Thoracic aorta (tissue), 2 donors: ENCODE measurements around the gene ACAT2. TPM values are rescaled to one million over a fixed set of nuclear protein-coding genes. Genes with fewer than 3 reads are reported as not detected.
"Not testable (repeated sequence)": the region's sequence is repeated elsewhere in the genome, so short reads cannot be mapped to it uniquely, and the experiment has no call there.

Source experiments
- ATAC-seq: fragments of 150-250 bp; one replicate; pipeline ENCODE4 v1.8.0; 2017; ENCODE audit warnings: low read depth; ENCODE audit not compliant: insufficient number of reproducible peaks, low FRiP score
- DNase-seq: peaks from one replicate; pipeline ENCODE4 v3.0.0-alpha.2; 2020; ENCODE audit warnings: low spot score
- H3K27ac ChIP-seq, 2 donors: fragments of 200-600 bp; sonication (generic); 1 replicate in 1 of 2; 2 replicates in 1 of 2; pipeline ENCODE4 v1.5.1; 2016; ENCODE audit warnings: mild to moderate bottlenecking in 2 of 2, moderate library complexity in 2 of 2
- H3K27me3 ChIP-seq: fragments of 200-600 bp; sonication (generic); replicated peaks from 2 replicates; pipeline ENCODE4 v1.6.0; 2016; ENCODE audit warnings: mild to moderate bottlenecking; ENCODE audit not compliant: insufficient read depth
- H3K36me3 ChIP-seq: fragments of 200-600 bp; sonication (generic); one replicate; pipeline ENCODE4 v1.5.1; 2016
- H3K4me1 ChIP-seq, 2 donors: fragments of 200-600 bp; sonication (generic); 1 replicate in 1 of 2; 2 replicates in 1 of 2; pipeline versions ENCODE4 v1.5.1 to v1.6.0; 2016; ENCODE audit warnings: low read depth in 2 of 2, mild to moderate bottlenecking in 1 of 2; ENCODE audit not compliant: control insufficient read depth in 1 of 2
- H3K4me3 ChIP-seq: fragments of 200-600 bp; sonication (generic); 2 replicates; pipeline ENCODE4 v1.5.1; 2016; ENCODE audit warnings: mild to moderate bottlenecking
- H3K9me3 ChIP-seq: fragments of 200-600 bp; sonication (generic); 2 replicates; pipeline ENCODE4 v1.5.1; 2016
- total RNA-seq, 2 donors: library from RNA; depleted of rRNA; stranded (reverse); fragments of >200 nt; gene quantifications; one replicate each; pipeline versions ENCODE4 v1.1.0 to v1.2.3, GENCODE V29; 2016
- TF ChIP-seq, protein P1 (sequence below): fragments of 200-600 bp; sonication (generic); IDR thresholded peaks from one replicate; pipeline ENCODE4 v1.5.1; 2019; ENCODE audit warnings: antibody characterized with exemption

Gene ACAT2
- total RNA-seq, 2 donors from 2014 or later: 8.1 to 11.1 TPM

DNA sequence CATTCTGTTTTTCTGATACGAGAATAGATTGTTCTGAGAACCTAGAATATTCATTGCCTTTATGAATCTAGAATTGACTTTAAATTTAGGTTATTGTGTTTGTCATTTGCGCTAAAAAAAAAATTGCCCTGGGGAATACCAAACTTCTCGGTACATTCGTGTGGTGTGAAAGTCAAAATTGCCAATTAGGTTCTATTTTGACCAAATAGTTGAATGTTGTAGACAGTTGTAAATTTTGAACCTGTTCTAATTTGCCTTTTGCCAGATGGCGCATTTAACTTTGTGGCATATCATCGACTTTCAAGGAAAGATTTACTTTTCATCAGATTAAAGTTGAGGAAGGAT, 31.5 kb upstream of the ACAT2 start:
- Histone ChIP-seq H3K4me1 (peaks cover 51 to 60% of the 10 kb centered on the region in 2 donors), H3K4me3 (peak overlapping the region; percentile 89), H3K36me3 (no peaks in the 10 kb centered on the region), H3K27ac (peak overlapping the region in 1 of 2 donors; percentile 17), H3K27me3 (no peaks in the 10 kb centered on the region), H3K9me3 (no peaks in the 10 kb centered on the region)
- ATAC-seq (no peak), DNase-seq (no peak)
- TF ChIP-seq, protein P1, sequence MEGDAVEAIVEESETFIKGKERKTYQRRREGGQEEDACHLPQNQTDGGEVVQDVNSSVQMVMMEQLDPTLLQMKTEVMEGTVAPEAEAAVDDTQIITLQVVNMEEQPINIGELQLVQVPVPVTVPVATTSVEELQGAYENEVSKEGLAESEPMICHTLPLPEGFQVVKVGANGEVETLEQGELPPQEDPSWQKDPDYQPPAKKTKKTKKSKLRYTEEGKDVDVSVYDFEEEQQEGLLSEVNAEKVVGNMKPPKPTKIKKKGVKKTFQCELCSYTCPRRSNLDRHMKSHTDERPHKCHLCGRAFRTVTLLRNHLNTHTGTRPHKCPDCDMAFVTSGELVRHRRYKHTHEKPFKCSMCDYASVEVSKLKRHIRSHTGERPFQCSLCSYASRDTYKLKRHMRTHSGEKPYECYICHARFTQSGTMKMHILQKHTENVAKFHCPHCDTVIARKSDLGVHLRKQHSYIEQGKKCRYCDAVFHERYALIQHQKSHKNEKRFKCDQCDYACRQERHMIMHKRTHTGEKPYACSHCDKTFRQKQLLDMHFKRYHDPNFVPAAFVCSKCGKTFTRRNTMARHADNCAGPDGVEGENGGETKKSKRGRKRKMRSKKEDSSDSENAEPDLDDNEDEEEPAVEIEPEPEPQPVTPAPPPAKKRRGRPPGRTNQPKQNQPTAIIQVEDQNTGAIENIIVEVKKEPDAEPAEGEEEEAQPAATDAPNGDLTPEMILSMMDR: no peak

DNA sequence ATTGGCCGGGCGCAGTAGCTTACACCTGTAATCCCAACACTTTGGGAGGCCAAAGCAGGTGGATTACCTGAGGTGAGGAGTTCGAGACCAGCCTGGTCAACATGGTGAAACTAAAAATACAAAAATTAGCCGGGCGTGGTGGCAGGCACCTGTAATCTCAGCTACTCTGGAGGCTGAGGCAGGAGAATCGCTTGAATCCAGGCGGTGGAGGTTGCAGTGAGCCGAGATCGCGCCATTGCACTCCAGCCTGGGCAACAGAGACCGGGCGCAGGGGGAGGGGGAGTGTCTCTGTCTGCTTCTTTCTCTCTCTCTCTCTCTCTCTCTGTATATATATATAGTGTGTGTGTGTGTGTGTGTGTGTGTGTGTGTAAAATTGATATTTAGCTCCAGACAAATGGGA, 29.3 kb upstream of the ACAT2 start:
- not testable (repeated sequence) for H3K36me3 ChIP-seq, ATAC-seq, H3K9me3 ChIP-seq, H3K27me3 ChIP-seq, H3K4me3 ChIP-seq, H3K27ac ChIP-seq, DNase-seq
- peaks cover 53 to 60% of the 10 kb centered on the region in 2 donors for H3K4me1 ChIP-seq

DNA sequence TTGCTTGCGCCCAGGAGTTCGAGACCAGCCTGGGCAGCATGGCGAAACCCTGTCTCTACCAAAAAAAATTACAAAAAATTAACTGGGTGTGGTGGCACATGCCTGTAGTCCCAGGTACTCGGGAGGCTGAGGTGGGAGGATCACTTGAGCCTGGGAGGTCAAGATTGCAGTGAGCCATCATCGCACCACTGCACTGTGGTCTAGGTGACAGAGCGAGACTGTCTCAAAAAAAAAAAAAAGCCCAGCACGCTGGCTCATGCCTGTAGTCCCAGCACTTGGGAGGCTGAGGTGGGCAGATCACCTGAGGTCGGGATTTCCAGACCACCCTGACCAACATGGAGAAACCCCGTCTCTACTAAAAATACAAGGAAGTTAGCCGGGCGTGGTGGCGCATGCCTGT, 28.4 kb upstream of the ACAT2 start:
- H3K27ac ChIP-seq, DNase-seq, ATAC-seq, H3K36me3 ChIP-seq, H3K27me3 ChIP-seq, H3K9me3 ChIP-seq, H3K4me3 ChIP-seq: not testable (repeated sequence)
- peaks cover 53 to 68% of the 10 kb centered on the region in 2 donors for H3K4me1 ChIP-seq

DNA sequence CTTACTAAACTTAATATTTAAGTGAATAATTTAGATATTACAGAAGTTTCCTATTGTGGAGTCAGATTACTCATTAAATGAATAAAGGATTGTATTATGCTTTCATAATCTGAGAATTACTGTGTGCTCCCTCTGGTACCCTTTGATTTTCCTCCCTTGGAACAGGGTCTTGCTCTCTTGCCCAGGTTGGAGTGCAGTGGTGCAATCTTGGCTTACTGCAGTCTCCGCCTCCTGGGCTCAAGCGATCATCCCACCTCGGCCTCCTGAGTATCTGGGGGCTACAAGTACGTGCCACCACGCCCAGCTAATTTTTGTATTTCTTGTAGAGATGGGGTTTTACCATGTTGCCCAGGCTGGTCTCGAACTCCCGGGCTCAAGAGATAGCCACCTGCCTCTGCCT, 24.9 kb upstream of the ACAT2 start:
- no peak overlapping the region for H3K27ac ChIP-seq
- H3K36me3 ChIP-seq: peaks cover 12% of the 10 kb centered on the region
- ATAC-seq: no peak

DNA sequence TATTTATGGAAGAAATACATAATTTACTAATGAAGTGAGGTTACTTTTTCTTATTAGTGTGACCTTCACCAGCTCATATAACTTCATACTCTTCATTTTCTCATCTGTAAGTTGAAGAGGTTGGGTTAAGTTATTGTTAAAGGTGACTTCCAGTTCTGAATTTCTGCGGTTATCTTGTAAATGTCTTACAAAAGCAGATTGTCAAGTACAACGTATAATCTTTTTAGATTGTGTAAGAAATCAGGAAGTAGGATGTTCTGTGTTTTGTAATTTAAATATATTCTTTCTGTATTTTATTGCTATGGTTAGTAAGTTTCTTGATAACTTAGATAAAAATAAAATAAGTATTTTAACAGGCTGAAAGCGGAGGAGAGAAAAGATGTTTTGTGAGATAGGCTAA, 22.5 kb upstream of the ACAT2 start:
- no peak for DNase-seq
- Histone ChIP-seq H3K27ac (no peak overlapping the region), H3K9me3 (no peaks in the 10 kb centered on the region), H3K4me3 (no peak overlapping the region), H3K4me1 (peaks cover 12 to 18% of the 10 kb centered on the region in 2 donors), H3K36me3 (peaks cover 28% of the 10 kb centered on the region), H3K27me3 (no peaks in the 10 kb centered on the region)
- ATAC-seq: no peak
- TF ChIP-seq, protein P1: no peak

More for the DNA sequence above, 24.9 kb upstream of the ACAT2 start:
- TF ChIP-seq, protein P1: no peak
- peaks cover 26 to 35% of the 10 kb centered on the region in 2 donors for H3K4me1 ChIP-seq
- no peaks in the 10 kb centered on the region for H3K9me3 ChIP-seq
- no peaks in the 10 kb centered on the region for H3K27me3 ChIP-seq
- DNase-seq: no peak
- no peak overlapping the region for H3K4me3 ChIP-seq

DNA sequence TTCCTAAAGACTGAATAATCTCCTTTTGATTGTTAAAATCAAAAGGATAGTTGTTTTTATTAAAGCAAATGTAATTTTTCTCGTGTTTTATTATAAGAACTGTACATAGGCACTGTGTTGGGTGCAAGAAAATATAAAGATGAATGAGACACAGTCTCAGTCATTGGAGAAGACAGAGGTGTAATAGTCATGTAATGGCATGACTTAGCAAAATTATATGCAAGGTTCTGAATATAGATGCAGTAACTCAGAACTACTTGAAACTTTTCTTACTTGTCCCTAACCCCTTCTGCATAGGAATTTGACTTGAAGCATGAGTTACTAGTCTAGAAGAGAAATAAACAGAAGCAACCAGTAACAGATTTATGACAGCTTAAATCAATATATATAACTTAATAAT, 19.7 kb upstream of the ACAT2 start:
- Histone ChIP-seq H3K4me3 (no peak overlapping the region), H3K9me3 (no peaks in the 10 kb centered on the region), H3K27me3 (no peaks in the 10 kb centered on the region), H3K36me3 (peaks cover 47% of the 10 kb centered on the region), H3K4me1 (peaks cover 3 to 12% of the 10 kb centered on the region in 2 donors), H3K27ac (no peak overlapping the region)
- TF ChIP-seq, protein P1: no peak
- ATAC-seq: no peak
- DNase-seq: no peak
